ENCODE results near the gene CADPS. TPM values are rescaled to one million over a fixed set of nuclear protein-coding genes. Genes with fewer than 3 reads are reported as not detected.

Gene CADPS
- total and polyA plus RNA-seq, 9 of the 15 experiments (the other 6 are each of a cell fraction or from before 2014, with no cell fraction given): not detected

DNA sequence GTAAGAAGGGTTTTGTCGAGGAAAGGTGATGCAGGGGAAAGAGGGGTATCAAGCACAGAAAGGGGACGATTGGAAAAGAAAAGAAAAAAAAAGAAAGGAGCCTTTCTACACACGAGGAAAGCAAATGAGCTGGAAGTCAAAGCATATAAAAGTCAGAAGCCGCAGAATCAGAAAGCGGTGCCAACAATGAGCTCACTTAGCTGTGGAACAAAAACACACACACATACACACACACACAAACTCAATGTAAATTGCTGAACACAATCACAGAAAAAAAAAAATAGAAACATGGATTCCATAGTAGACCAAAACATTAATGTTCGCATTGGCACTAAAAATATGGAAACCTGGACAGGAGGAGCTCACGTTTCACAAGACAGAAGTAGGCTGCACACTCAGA, 438.4 kb downstream of the CADPS start:
- Histone ChIP-seq H3K79me2 (ENCODE audit: control insufficient read depth, insufficient read depth, low read length) (no peaks in the 10 kb centered on the region), H4K20me1 (replicated peaks; ENCODE audit: control insufficient read depth, insufficient read depth, low read length) (no peaks in the 10 kb centered on the region), H3K4me2 (ENCODE audit: insufficient read depth, low read length) (no peak overlapping the region), H3K9ac (ENCODE audit: insufficient read depth in 1 of 2, low read depth in 2 of 2, low read length in 2 of 2) (no peak overlapping the region), H3K4me3 (no peak overlapping the region), H2AFZ (ENCODE audit: low read depth, low read length) (no peak overlapping the region), H3K36me3 (ENCODE audit: control insufficient read depth, insufficient read depth, low read length) (no peaks in the 10 kb centered on the region), H3K27ac (ENCODE audit: extremely low read depth, low read depth, low read length) (no peak overlapping the region), H3K9me1 (ENCODE audit: control insufficient read depth, insufficient read depth, low read length) (no peaks in the 10 kb centered on the region), H3K4me1 (replicated peaks in 1 of 2; ENCODE audit: control insufficient read depth in 2 of 2, insufficient read depth in 2 of 2, low read length in 2 of 2) (no peaks in the 10 kb centered on the region), H3K27me3 (ENCODE audit: control insufficient read depth in 2 of 2, insufficient read depth in 2 of 2, low read length in 2 of 2) (no peaks in the 10 kb centered on the region; a peak in 1 of 5 replicates), H3K9me3 (replicated peaks; ENCODE audit: control insufficient read depth, insufficient read depth, low read depth, low read length) (no peaks in the 10 kb centered on the region)
- intact Hi-C loops (cut with micrococcal nuclease) (no loop called here), in situ Hi-C loops (cut with MboI) (no loop called here)
- POLR2A ChIA-PET: no interaction called here
- WGBS (ENCODE audit: insufficient coverage, low coverage, missing lambda C conversion rate): 3% methylated on average over 6 of the region's 7 CpGs
- CTCF ChIA-PET (ENCODE audit: low intra/inter-chr PET ratio): no interaction called here
- DNase-seq (ENCODE audit: extremely low read depth in 1 of 4, low spot score in 3 of 4): no peak
- no peak for FAIRE-seq
- ATAC-seq: no peak
- TF ChIP-seq PHB (CRISPR knock-in tag; IDR thresholded peaks at IDR 0.05) (no peak), HDAC2 (IDR thresholded peaks at IDR 0.05) (no peak), ZNF347 (CRISPR knock-in tag; IDR thresholded peaks at IDR 0.05; ENCODE audit: low read depth) (no peak), POLR2A (conservative IDR thresholded peaks at IDR 0.05) (no peak), ZNF766 (CRISPR knock-in tag; conservative IDR thresholded peaks at IDR 0.05) (no peak), E2F3 (CRISPR knock-in tag; IDR thresholded peaks at IDR 0.05) (no peak), NONO (IDR thresholded peaks at IDR 0.05; ENCODE audit: low read depth in 2 of 2, low read length in 1 of 2) (no peak)
- BruUV-seq (replicated peaks): no TSS peak

DNA sequence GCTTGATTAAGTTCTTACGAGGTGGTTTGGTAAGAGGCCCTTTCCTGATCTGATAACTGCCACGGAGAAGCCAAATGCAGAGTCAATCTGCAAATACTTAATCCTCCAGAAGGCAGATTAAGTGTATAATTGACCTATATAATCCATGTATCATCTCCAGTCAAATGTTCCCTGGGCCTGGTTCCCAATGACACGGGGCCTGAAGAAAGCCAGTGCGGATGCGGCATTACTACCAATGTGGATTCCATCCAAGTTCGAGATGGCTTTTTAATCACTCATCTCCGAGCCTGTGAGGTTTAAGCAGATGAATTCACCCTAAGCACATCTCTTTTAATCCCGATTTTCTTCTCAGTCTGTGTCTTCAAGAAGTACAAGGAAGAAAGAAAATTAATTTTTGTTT, 441.8 kb downstream of the CADPS start:
- Histone ChIP-seq H3K9ac (ENCODE audit: insufficient read depth in 1 of 2, low read depth in 2 of 2, low read length in 2 of 2) (no peak overlapping the region), H3K79me2 (ENCODE audit: control insufficient read depth, insufficient read depth, low read length) (no peaks in the 10 kb centered on the region), H3K4me2 (ENCODE audit: insufficient read depth, low read length) (no peak overlapping the region), H3K4me3 (no peak overlapping the region), H3K27ac (ENCODE audit: extremely low read depth, low read depth, low read length) (no peak overlapping the region), H3K4me1 (replicated peaks in 1 of 2; ENCODE audit: control insufficient read depth in 2 of 2, insufficient read depth in 2 of 2, low read length in 2 of 2) (no peaks in the 10 kb centered on the region), H3K9me3 (replicated peaks; ENCODE audit: control insufficient read depth, insufficient read depth, low read depth, low read length) (no peaks in the 10 kb centered on the region), H2AFZ (ENCODE audit: low read depth, low read length) (no peak overlapping the region), H4K20me1 (replicated peaks; ENCODE audit: control insufficient read depth, insufficient read depth, low read length) (no peaks in the 10 kb centered on the region), H3K27me3 (ENCODE audit: control insufficient read depth in 2 of 2, insufficient read depth in 2 of 2, low read length in 2 of 2) (no peaks in the 10 kb centered on the region; a peak in 1 of 5 replicates), H3K9me1 (ENCODE audit: control insufficient read depth, insufficient read depth, low read length) (no peaks in the 10 kb centered on the region), H3K36me3 (ENCODE audit: control insufficient read depth, insufficient read depth, low read length) (no peaks in the 10 kb centered on the region)
- ChIA-PET POLR2A (no interaction called here), CTCF (ENCODE audit: low intra/inter-chr PET ratio) (no interaction called here)
- TF ChIP-seq RFX5 (IDR thresholded peaks at IDR 0.05; ENCODE audit: low read depth, low read length): no peak
- TF ChIP-seq, protein P1, sequence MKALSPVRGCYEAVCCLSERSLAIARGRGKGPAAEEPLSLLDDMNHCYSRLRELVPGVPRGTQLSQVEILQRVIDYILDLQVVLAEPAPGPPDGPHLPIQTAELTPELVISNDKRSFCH (CRISPR knock-in tag; IDR thresholded peaks at IDR 0.05): no peak
- TF ChIP-seq, protein P1 (tag; IDR thresholded peaks at IDR 0.05): no peak
- TF ChIP-seq ZNF76 (CRISPR knock-in tag; IDR thresholded peaks at IDR 0.05; ENCODE audit: borderline replicate concordance): no peak
- no peak for TF ChIP-seq ZNF184 (CRISPR knock-in tag; IDR thresholded peaks at IDR 0.05)
- TF ChIP-seq LARP7 (IDR thresholded peaks at IDR 0.05): no peak
- no peak for TF ChIP-seq ZNF431 (CRISPR knock-in tag; IDR thresholded peaks at IDR 0.05)
- TF ChIP-seq SREBF1 (IDR thresholded peaks at IDR 0.05; ENCODE audit: borderline replicate concordance, low read depth, low read length): no peak
- TF ChIP-seq ZNF586 (CRISPR knock-in tag; conservative IDR thresholded peaks at IDR 0.05): no peak
- no peak for TF ChIP-seq PHTF2 (CRISPR knock-in tag; IDR thresholded peaks at IDR 0.05)
- ATAC-seq (no peak), FAIRE-seq (no peak), DNase-seq (ENCODE audit: extremely low read depth in 1 of 4, low spot score in 3 of 4) (no peak)
- BruUV-seq (replicated peaks): no TSS peak
- intact Hi-C loops (cut with micrococcal nuclease): no loop called here
- in situ Hi-C loops (cut with MboI): no loop called here
- WGBS (ENCODE audit: insufficient coverage, low coverage, missing lambda C conversion rate): 0% methylated on average over 7 of the region's 8 CpGs

Measured in K562 (cell line).